Stimulated activated naive CD4-positive, alpha-beta T cell (primary cell): Measurements from ENCODE around the gene CYLD.
A peak's percentile ranks its signal among the peaks of the same experiment; 100 is the strongest.

Source experiments
- DNase-seq, 6 experiments: peaks; one replicate each; lab custom pipeline; 2025; lab: John Stamatoyannopoulos, UW

Gene CYLD

DNA sequence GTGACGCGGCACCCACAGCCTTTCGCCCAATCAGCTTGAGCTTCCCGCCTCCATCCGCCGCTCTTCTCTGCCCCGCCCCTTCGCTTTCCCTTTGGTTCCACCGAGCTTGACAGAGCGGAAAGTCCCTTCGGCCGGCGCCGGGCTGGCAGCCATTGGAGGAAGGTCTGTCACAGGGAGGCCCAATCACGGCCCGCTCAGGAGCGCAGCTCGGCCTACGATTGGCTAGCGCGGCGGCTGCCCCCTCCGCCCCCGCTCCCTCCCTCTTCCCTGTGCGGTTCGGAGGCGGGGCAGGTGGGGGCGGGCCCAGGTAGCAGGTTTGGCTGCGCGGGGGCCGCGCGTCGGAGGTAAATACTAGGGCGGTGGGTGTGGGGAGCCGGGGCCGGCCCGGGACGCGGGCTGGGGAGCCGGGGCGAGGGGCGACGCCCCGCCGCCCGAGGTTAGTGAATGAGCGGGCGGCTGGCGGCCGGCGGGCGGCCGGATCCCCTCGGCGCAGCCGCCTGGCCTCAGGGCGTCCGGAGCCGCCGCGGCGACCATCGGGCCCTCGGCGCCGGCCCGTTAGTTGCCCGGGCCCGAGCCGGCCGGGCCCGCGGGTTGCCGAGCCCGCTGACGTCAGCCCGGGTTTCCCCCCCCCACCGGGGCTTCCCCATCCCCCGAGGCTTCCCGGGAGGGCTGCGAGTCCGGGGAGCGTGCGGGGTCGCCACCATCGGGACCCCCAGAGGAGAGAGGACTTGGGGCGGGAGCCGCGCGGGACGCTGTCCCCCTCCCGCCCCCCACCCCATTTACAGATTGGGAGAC, at the start of gene CYLD:
Gene CYLD, plus strand, starts transcription at position 306 of the 795 bp plus-strand sequence. CDS start 7,613 bp downstream, outside the sequence.
- DNase-seq, result peak; percentile 97 to 100 (median 100)

DNA sequence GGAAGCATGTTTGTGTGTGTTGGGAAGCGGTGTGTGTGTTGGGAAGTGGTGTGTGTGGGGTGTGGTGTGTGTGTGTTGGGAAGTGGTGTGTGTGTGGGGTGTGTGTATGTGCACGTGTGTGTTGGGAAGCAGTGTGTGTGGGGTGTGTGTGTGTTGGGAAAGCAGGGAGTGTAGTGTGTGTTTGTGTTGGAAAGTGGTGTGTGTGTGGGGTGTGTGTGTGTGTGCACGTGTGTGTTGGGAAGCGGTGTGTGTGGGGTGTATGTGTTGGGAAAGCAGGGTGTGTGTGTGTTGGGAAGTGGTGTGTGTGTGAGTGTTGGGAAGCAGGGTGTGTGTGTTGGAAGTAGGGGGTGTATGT, 49.3 kb upstream of the CYLD start:
- DNase-seq, result no peak

DNA sequence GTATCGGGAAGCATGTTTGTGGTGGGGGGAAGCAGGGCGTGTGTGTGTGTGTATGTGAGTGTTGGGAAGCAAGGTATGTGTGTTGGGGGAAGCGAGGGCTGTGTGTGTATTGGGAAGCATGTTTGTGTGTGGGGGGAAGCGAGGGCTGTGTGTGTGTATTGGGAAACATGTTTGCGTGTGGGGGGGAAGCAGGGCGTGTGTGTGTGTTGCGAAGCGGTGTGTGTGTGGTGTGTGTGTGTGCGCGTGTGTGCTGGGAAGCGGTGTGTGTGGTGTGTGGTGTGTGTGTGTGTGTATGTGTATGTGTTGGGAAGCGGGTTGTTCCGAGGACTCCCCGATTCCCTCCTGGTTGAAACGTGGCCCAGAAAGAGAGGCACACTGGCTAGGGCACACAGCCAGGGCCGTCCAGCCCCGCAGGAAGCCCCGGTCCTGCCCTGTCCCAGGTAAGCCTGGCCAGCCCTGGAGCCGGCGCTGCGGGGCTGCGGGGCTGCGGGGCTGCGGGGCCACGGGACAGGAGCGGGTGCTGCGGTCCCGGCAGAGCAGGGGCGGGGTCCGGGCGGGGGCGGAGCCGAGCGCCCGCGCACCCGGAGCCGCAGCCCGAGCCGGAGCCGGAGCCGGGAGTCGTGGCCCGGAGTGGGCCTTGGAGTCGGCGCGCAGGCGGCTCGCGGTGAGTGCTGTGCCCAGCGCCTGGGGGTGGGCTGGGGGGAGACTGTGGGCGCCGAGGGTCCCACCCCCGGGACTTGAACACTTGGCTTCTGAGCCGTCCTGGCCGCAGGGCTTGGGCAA, 48.7 kb upstream of the CYLD start, which contains the start of gene NOD2:
Gene NOD2, plus strand, starts transcription at position 608 of the 783 bp plus-strand sequence. CDS start 5,890 bp downstream, outside the sequence.
- DNase-seq, result peak in 5 of 6 experiments; percentile 9 to 34 (median 17)

DNA sequence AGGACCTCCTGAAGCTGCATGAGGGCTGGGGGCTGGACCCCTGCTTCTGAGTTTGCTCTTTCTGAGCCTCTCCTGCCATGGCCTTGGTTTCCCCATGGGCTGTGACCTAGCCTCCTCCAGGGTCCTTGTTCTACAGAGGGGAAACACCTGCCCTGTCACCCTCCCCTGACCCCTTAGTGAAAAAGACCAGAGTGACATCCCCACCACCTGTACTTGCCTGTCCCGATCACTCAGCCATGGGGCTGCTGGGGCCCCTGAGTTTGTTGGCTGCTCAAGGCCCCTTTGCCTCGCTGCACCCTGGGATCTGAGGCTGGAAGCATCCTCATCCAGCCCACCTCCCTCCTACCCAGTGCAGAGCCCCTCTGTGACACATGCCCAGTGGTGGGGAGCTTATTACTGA, 47.7 kb upstream of the CYLD start:
- no peak for DNase-seq

DNA sequence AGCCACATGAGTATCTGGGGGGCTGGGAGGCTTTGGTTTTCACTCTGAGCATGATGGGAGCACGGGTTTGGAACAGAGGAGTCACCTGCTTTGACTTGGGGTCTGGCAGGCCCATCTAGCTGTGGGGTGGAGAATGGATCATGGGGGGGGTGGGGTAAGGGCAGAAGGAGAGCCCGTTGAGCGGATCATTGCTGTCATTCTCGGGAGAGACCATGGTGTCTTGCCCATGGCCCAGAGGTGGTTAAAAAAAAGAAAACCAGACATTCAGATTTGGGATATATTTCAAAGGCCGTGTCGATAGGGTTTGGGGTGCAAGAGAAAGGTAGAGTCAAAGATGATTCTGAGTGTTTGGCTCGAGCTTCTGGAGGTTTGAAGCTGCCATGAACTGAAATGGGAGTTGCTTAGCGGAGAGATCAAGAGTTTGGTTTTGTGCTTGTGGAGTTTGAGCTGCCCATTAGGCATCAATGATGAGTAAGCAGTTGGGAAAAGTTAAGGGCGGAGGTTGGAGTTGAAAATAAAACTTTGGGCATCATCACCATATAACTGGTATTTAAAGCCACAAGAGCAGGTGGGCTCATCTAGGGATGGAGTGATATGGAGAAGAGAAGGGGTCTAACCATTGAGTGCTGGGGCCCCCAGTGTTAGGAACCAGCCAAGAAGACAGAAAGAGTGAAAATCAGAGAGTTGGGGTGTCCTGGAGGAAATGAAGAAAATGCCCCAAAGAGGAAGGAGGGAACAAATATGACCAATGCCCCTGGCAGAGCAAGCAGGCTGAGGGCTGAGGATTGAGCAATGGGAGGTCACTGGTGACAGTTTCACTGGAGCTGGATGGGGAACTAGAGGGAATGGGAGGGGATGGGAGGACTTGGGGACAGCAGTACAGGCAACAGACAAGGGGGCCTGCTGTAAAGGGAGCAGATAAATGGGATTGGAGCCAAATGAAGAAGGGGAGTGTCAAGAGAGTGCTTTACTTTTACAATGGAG, 46.6 kb upstream of the CYLD start:
- DNase-seq, result no peak

DNA sequence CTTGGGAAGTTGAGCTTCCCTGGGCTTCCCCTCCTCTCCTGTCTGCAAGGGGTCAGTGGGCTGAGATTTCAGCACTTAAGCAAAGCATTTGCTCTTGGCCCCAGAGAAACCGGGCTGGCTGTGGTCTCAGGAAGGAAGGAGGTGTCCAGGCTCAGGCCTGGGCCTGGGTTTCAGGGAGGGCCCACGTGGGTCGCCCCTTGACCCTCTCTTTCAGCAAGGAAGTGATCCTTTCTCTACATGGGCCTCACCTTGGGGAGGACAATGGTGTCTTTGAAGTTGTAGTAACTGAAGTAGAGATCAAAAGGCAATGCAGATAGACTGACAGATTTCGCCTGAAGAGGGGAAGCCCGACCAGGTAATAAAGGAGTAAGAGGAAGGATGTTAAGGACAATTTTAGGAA, 45.8 kb upstream of the CYLD start:
- DNase-seq, result no peak

DNA sequence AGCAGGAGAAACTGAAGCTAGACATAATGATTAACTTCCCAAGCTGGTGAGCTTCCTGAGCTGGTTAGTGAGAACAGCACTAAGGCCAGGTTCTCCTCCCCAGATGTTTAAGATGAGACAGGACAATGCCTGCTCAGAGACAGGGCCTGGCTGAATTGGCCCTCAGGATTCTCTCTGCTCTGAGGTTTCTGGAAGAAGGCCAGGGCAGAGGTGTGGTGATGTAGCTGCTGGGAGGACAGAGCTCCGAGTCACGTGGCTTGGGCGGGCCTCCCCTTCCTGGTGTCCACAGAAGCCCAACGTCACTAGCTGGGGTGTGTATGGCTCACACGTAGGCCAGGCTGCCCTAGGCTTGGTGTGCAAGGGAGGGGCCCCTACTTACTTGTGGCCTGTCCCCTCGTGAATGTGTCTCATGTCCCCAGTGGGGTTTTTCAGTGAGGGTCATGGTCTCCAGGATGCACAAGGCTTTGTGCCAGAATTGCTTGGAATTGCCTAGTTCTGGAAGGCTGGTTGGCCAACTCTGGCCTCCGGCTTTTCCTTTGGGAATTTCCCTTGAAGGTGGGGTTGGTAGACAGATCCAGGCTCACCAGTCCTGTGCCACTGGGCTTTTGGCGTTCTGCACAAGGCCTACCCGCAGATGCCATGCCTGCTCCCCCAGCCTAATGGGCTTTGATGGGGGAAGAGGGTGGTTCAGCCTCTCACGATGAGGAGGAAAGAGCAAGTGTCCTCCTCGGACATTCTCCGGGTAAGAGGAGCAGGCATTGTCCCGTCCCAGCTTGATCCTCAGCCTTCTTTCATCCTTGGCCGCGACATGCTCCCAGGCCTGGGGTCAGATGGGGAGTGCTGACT, 45.1 kb upstream of the CYLD start:
- DNase-seq, result no peak

DNA sequence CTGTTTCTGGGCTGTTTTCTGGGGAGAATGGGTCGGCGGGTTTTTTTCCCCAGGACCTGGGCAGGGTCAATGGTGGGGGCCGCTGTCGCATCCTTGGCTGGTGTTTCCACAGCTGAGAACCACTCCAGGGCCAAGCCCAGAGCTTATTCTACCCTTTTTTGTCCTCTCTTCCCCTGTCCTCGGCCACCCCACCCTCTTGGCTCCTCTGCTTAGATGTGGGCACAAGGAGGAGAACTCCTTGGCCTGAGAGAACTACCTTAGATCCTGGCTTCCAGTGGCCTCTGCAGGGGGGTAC, 44.5 kb upstream of the CYLD start:
- DNase-seq, result no peak

DNA sequence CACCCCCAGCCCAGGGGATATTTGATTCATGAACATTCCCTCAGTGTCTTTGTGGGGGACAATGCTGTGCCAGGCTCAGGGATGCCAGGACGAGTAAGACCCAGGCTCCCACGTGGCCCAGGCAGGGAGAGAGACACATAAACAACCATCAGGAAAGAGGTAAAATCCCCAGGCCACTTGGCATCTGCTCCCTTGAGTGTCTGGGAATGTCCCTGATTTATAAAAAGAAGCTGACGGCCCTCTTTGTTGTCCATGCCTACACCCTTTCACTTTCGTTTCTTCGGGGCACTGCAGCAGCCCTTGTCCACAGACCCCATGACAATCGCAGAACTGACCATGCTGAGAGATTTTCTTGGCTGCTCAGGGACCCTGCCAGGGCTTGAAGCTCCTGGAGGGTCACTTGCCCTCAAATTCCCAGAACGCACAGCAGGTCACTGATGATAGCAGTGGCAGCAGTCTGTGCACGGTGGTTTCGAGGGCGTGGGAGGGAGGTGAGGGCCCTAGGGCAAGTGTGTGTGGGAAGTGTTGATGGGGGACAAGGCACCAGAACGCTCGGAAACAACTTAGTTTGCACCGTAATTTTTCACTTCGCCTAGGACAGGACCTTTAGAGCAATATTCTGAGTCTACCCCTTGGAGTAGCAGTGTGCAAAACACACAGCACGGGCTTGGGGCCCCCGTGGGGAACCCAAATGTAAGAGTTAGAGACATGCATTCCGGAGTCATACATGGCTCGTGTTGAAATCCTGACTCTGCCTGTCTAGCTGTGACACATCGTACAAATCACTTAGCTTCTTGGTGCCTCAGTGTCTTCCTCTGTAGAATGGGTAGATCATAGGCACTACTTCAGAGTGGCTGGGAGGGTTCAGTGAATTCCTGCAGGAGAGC, 43.8 kb upstream of the CYLD start:
- DNase-seq, result no peak

DNA sequence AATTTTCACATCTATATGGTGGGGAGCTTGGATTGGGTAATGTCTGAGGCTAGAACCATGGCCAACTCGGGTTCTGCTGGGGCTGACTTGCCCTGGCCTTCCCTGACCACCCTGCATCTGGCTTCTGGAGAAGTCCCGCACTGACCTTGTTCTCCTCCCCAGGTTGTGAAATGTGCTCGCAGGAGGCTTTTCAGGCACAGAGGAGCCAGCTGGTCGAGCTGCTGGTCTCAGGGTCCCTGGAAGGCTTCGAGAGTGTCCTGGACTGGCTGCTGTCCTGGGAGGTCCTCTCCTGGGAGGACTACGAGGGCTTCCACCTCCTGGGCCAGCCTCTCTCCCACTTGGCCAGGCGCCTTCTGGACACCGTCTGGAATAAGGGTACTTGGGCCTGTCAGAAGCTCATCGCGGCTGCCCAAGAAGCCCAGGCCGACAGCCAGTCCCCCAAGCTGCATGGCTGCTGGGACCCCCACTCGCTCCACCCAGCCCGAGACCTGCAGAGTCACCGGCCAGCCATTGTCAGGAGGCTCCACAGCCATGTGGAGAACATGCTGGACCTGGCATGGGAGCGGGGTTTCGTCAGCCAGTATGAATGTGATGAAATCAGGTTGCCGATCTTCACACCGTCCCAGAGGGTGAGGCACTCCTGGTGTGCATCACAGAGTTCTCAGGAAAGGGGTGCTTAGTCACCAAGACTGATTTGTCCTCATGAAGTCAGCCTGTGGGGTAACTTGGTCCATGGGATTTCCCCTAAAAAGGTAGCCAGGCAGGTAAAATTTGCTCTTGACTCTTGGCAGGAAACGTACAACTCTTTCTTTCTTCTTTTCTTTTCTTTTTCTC, 42.3 kb upstream of the CYLD start:
- DNase-seq, result no peak

DNA sequence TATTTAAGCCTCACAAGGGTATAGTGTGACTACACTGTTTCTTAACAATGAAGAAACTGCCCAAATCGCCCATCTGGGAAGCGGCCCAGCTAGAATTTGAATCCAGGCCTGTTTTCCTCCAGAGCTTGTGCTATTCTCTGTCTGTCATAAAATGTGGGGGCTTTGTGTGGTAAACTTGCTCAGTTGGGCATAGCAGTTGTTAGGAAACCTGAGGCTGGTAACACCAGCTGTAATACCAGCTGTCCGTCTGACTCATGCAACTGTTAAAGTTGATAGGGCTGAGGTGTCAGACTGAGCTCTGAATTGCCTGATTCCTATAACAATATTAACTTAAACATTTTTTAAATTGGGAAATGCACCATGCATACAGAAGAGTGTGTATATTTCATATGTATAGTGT, 39.2 kb upstream of the CYLD start:
- no peak for DNase-seq

DNA sequence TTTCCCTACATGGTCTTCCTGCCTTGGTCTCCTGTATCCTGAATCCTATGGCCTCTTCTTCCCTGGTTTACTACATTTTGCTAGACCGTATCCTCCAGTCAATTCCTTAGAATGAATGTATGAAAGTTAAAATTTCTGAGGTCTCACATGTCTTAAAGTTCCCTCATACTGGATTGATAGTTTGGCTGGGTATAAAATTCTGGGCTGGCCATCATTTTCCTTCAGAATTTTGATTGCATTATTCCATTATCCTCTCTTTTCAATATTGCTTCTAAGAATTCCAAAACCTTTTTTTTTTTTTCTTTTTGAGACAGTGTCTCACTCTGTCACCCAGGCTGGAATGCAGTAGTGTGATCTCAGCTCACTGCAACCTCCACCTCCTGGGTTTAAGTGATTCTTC, 37.6 kb upstream of the CYLD start:
- no peak for DNase-seq

DNA sequence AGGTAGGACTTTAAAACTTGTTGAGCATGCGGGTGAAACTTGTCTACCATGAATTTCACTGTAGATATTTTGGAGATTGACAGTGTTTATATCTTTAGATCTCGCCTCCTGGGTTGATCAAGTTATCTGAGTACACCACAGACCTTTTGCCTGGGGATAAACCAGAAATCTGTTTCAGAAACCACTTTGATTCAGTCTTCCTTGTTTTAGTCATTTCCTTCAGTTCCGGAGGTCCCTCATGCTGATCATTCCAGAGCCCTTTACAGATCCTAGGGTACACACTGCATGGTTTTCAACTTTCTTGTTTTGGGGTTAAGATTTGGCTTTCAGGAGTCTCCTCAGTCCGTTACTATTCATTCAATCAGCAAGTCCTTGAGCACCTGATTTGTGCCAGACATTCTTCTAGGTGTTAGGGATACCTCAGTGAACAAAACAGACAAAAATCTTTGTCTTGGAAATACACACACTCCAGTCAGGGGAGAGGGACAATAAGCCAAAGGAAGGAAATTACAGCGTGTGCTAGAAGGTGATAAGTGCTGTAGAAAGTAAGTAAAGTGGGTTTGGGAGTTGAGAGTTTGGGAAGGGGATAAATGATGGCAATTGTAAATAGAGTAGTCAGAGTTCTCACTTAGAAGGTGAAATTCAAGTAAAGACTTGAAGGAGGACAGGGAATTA, 36.3 kb upstream of the CYLD start:
- no peak for DNase-seq

DNA sequence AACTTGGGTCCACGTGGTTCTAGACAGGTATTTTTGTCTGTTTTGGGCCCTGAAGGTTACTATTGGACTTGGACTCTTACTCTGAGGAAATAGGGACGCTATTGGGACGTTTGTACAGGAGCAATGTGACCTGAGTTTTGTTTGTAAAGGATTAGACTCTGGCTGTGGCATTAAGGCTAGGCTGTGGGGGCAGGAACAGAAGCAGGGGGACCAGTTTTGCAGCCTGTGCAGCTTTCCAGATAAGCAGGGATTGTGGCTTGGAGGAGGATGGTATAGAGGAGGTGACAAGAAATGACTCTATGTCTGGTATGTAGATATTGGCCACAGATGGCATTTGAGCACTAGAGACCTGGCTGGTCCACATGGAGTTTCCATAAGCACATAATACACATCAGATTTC, 35.6 kb upstream of the CYLD start:
- no peak for DNase-seq

DNA sequence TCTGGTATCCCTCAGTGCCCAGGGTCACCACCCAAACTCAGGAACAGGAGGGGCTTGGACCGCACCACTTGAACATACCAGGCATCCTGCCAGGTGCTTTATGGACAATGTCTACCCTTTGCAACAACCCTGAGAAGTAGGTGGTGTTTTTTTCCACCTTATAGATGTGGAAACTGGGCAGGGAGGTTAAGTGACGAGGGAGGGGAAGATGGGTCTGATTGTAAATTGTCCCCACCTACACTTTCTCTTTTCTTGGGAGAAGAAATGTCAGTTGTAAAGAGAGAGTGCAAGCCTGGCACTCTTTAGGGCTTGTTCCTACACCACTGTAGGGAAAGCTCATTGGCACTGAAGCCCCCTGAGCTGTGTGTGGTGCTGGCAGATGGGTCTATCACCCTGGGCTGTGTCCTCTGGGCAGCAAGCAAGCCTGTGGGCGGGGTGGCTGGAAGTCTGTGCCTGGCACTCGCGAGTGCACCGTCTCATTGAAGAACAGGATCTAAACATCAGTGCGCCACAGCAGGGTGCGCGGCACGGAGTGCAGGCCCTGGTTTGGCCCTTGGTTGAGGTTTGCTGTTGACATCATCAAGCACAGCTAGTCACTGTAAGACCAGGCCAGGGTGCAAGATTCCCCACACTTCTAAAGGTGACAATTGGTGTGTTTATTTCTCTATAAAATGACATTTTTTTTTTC, 33.4 kb upstream of the CYLD start:
- DNase-seq, result no peak

DNA sequence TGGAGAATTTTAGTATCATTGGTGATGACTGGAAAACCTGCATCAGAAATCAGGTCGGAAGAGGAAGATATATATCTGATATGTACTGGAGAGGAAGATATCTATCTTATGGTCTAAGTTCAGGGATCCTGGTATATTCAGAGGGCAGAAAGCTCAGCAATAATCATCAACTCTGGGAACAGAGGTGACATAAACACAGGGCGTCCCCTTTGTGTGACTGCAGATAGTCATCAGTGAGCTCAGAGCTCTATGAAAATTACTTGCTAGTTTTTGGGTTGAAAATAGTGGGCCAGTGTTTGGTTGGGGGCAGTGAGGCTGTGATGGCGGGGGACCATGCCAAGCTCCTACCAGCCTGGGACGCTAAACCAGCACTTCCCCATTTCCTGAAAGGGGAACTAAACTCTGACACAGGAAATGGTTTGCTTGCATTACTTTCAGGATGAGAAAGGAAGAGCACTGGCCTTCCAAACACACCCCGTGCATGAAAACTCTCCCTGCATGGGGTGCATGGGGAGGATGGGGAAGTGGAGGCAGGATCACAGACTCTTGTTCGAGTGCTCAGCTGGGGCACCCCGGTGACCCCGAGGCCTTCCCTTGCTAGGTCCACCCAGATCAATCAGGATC, 32.7 kb upstream of the CYLD start:
- no peak for DNase-seq

DNA sequence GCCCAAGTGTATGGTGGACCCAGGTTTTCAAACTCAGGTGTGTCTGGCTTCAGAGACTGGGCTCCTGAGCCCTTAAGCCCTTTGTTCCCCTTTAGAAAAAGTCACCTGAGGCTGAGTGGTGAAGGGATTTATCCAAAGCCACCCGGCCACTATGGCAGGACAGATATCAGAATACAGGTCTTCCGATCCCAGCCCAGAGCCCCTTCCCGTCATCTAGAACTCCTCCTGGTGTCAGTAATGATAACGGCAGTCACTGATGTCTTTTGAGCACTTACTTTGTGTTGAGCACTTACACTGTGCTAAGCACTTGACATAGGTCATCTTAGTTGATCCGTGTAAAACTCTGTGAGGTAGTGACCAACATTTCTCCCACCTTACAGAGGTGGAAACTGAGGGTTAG, 31.9 kb upstream of the CYLD start:
- DNase-seq, result no peak

DNA sequence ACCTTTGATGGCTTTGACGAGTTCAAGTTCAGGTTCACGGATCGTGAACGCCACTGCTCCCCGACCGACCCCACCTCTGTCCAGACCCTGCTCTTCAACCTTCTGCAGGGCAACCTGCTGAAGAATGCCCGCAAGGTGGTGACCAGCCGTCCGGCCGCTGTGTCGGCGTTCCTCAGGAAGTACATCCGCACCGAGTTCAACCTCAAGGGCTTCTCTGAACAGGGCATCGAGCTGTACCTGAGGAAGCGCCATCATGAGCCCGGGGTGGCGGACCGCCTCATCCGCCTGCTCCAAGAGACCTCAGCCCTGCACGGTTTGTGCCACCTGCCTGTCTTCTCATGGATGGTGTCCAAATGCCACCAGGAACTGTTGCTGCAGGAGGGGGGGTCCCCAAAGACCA, 30.8 kb upstream of the CYLD start:
- no peak for DNase-seq
